ENCODE results near the gene ZSCAN20. TPM values are rescaled to one million over a fixed set of nuclear protein-coding genes. Genes with fewer than 3 reads are reported as not detected.

Gene ZSCAN20
- total and polyA plus RNA-seq, 2 of the 4 experiments (the other 2 are of a cell fraction) = 2.1 to 11.1 TPM

GRCh38 chr1:33468531-33468930 lies 3.9 kb upstream of the ZSCAN20 start:
- Histone ChIP-seq H2BK15ac (ENCODE audit: low read depth, low read length) (0 out of 3 replicates have a peak overlapping the region, but pooled peaks have one; percentile 24), H2BK20ac (ENCODE audit: low read depth, low read length) (no peak overlapping the region)
- dilution Hi-C loops (cut with HindIII; ENCODE audit: low sequenced_read_pairs, unreplicated experiment) = no loop called here

More at GRCh38 chr1:33468531-33468930, 3.9 kb upstream of the ZSCAN20 start:
- no peak overlapping the region for H2BK5ac ChIP-seq (ENCODE audit: low read depth, low read length, poor library complexity, severe bottlenecking)
- H3K9me1 ChIP-seq (ENCODE audit: insufficient read depth, low read length) = peaks cover 19% of the 10 kb centered on the region
- H3K18ac ChIP-seq (ENCODE audit: low read depth, low read length) = no peak overlapping the region; the same call in 1 of the 2 replicates
- H3K9me3 ChIP-seq (ENCODE audit: control insufficient read depth, insufficient read depth, low read length) = no peaks in the 10 kb centered on the region
- TF ChIP-seq USF2 (IDR thresholded peaks at IDR 0.05; ENCODE audit: low read depth, low read length) = no peak
- 0 out of 2 replicates have a peak, but pooled peaks have one; percentile 7 for TF ChIP-seq FOS (IDR thresholded peaks at IDR 0.05; ENCODE audit: low read depth, low read length)
- peak; percentile 22; the same call in 1 of the 2 replicates for TF ChIP-seq NFE2L2 (IDR thresholded peaks at IDR 0.05; ENCODE audit: low read depth, low read length)
- TF ChIP-seq MAZ (IDR thresholded peaks at IDR 0.05; ENCODE audit: borderline replicate concordance, low read depth, low read length) = no peak
- no peak overlapping the region; the same call in 1 of the 2 replicates for H4K5ac ChIP-seq (ENCODE audit: low read depth, low read length)
- H2BK120ac ChIP-seq (ENCODE audit: low read depth, low read length) = peak overlapping the region; percentile 23; the same call in 1 of the 2 replicates
- no peak overlapping the region for H3K23ac ChIP-seq (ENCODE audit: low read depth, low read length)
- H3K9ac ChIP-seq (ENCODE audit: low read depth, low read length) = no peak overlapping the region
- intact Hi-C loops (cut with micrococcal nuclease) = no loop called here
- no peaks in the 10 kb centered on the region for H3K27me3 ChIP-seq (ENCODE audit: control insufficient read depth, insufficient read depth, low read length)
- H3K27ac ChIP-seq (ENCODE audit: insufficient read depth, low read length) = no peak overlapping the region
- H3K4ac ChIP-seq (ENCODE audit: low read depth, low read length) = 0 out of 2 replicates have a peak overlapping the region, but pooled peaks have one; percentile 16
- no peak for ATAC-seq (ENCODE audit: low read depth)
- peak; percentile 12 for DNase-seq
- no peaks in the 10 kb centered on the region for H4K20me1 ChIP-seq (ENCODE audit: insufficient read depth, low read length)
- peak overlapping the region; percentile 26; the same call in 1 of the 2 replicates for H4K91ac ChIP-seq (ENCODE audit: insufficient read depth, low read depth, low read length)
- H2AFZ ChIP-seq (replicated peaks; ENCODE audit: low read length, poor library complexity) = peak overlapping the region; percentile 52
- in situ Hi-C loops (cut with MboI; ENCODE audit: low sequenced_read_pairs) = loop anchor here (5.0 to 10.0 kb wide), 3 partner anchors 171 to 374 kb away; no protein-coding TSS in a partner anchor
- WGBS, 2 experiments (ENCODE audit: extremely low coverage in 2 of 2, insufficient read length in 1 of 2) = no CpG with 5 or more reads among the region's 4 CpGs
- H3K4me2 ChIP-seq (ENCODE audit: low read depth, low read length) = no peak overlapping the region
- H2AK9ac ChIP-seq (replicated peaks; ENCODE audit: low read depth, low read length, poor library complexity) = no peak overlapping the region
- H3K56ac ChIP-seq (ENCODE audit: extremely low read depth, insufficient read depth, low read length) = no peak overlapping the region
- peak overlapping the region; percentile 27; the same call in 1 of the 2 replicates for H2AK5ac ChIP-seq (ENCODE audit: low read depth, low read length)
- H3K14ac ChIP-seq (replicated peaks; ENCODE audit: low read depth, low read length) = no peak overlapping the region
- no TSS peak for BruUV-seq (replicated peaks)
- H3K4me1 ChIP-seq (ENCODE audit: control insufficient read depth, insufficient read depth, low read length) = peaks cover 16% of the 10 kb centered on the region
- no peak overlapping the region for H4K8ac ChIP-seq (ENCODE audit: low read depth in 2 of 2, low read length in 2 of 2)
- H3K4me3 ChIP-seq (ENCODE audit: insufficient read depth, low read depth, low read length) = no peak overlapping the region
- H3K79me1 ChIP-seq (ENCODE audit: low read depth in 1 of 2, low read length in 2 of 2) = peaks cover 8 to 10% of the 10 kb centered on the region in 2 experiments
- POLR2A ChIA-PET (ENCODE audit: unreplicated experiment) = no interaction called here
- CTCF ChIA-PET = interaction anchor here (1.3 kb wide), 1 partner anchor 13 kb away, joined by 5 read pairs; no protein-coding TSS in a partner anchor
- H3K36me3 ChIP-seq (ENCODE audit: control insufficient read depth, insufficient read depth, low read length) = no peaks in the 10 kb centered on the region

Measured in IMR-90 (cell line).